ENCODE data around the gene SCLY.

Gene SCLY

DNA sequence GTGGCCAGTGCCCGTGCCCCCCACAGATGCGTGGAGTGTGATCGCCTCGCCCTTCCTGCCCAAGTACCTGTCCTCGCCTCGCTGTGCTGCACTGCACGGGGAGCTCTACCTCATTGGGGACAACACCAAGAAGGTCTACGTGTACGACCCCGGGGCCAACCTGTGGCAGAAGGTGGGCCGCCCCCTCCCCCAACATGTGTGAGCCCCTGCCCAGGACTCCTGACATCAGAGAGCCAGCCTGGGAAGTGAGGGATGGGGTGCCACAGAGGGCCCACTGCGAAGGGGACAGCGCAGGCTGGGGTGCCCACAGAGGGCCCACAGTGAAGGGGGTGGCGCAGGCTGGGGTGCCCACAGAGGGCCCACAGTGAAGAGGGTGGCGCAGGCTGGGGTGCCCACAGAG lies 88.2 kb downstream of the SCLY start:
- no peak for DNase-seq (ENCODE audit: low read depth)
- no peak overlapping the region for H3K4me3 ChIP-seq (replicated peaks; ENCODE audit: low read depth, low read length)
- TF ChIP-seq, protein P1, sequence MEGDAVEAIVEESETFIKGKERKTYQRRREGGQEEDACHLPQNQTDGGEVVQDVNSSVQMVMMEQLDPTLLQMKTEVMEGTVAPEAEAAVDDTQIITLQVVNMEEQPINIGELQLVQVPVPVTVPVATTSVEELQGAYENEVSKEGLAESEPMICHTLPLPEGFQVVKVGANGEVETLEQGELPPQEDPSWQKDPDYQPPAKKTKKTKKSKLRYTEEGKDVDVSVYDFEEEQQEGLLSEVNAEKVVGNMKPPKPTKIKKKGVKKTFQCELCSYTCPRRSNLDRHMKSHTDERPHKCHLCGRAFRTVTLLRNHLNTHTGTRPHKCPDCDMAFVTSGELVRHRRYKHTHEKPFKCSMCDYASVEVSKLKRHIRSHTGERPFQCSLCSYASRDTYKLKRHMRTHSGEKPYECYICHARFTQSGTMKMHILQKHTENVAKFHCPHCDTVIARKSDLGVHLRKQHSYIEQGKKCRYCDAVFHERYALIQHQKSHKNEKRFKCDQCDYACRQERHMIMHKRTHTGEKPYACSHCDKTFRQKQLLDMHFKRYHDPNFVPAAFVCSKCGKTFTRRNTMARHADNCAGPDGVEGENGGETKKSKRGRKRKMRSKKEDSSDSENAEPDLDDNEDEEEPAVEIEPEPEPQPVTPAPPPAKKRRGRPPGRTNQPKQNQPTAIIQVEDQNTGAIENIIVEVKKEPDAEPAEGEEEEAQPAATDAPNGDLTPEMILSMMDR (IDR thresholded peaks at IDR 0.05; ENCODE audit: low read length, missing control alignments): no peak

All from fibroblast of pulmonary artery (primary cell).